GM12872 (cell line): ENCODE results near the gene LYPLA2.

ENCODE experiments used
- TF ChIP-seq, protein P1 (sequence below): IDR thresholded peaks from 3 replicates; pipeline ENCODE4 v1.5.1; 2011; ENCODE audit warnings: low read depth, mild to moderate bottlenecking, low read length, moderate library complexity; ENCODE audit not compliant: insufficient read depth

The LYPLA2 gene

DNA sequence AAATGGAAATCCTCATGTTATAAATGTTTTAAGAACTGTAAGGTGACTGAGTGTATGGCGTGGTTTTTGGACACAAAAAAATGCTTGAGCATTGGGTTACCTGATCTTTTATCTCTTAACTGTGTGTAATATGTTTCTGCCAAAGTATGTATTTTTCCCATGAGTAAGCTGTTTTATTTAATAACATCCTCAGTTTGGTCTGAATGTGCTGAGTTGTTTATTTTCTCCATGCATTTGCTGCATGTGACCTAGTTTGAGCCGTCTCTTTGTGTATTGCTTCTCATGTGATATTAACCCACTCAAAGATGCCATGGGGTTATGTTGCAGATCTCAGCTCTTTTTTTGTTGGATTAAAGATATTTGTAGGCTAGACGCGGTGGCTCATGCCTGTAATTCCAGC, 6.1 kb upstream of the LYPLA2 start:
- TF ChIP-seq, protein P1, sequence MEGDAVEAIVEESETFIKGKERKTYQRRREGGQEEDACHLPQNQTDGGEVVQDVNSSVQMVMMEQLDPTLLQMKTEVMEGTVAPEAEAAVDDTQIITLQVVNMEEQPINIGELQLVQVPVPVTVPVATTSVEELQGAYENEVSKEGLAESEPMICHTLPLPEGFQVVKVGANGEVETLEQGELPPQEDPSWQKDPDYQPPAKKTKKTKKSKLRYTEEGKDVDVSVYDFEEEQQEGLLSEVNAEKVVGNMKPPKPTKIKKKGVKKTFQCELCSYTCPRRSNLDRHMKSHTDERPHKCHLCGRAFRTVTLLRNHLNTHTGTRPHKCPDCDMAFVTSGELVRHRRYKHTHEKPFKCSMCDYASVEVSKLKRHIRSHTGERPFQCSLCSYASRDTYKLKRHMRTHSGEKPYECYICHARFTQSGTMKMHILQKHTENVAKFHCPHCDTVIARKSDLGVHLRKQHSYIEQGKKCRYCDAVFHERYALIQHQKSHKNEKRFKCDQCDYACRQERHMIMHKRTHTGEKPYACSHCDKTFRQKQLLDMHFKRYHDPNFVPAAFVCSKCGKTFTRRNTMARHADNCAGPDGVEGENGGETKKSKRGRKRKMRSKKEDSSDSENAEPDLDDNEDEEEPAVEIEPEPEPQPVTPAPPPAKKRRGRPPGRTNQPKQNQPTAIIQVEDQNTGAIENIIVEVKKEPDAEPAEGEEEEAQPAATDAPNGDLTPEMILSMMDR, result no peak

DNA sequence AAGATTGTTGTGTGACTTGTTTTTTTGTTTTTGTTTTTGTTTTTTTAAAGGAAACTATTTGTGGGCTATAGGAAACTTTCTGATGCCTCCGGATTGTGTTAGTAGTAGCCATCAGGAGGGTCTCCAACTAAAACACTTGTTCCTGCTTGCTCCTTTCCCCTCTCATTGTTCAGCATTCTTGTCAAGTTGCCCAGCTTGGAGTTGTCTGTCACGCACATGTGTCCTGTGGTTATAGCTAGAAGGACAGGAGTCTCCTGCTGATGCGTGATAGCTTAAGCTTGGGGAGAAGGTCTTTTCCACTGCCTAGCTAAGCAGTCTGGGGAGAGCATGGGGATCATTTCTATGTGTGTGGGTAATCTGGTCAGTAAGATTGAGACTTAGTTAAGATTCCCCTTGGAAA, 3.2 kb upstream of the LYPLA2 start:
- TF ChIP-seq, protein P1, result no peak

DNA sequence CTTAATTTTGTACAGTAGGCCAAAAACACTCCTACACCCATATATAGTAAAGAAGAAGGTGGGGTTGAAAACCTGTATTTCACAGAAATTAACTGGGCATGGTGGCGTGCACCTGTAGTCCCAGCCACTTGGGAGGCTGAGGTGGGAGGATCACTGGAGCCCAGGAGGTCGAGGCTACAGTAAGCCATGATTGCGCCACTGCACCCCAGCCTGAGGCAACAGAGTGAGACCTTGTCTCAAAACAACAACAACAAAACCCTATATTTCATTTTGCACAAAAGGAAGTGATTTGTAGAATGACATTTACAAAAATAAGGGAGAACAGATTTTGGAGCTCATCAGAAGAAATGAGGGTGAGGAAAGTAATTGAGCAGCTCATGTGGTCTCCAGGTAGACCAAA, 2.2 kb upstream of the LYPLA2 start:
- TF ChIP-seq, protein P1, result no peak

DNA sequence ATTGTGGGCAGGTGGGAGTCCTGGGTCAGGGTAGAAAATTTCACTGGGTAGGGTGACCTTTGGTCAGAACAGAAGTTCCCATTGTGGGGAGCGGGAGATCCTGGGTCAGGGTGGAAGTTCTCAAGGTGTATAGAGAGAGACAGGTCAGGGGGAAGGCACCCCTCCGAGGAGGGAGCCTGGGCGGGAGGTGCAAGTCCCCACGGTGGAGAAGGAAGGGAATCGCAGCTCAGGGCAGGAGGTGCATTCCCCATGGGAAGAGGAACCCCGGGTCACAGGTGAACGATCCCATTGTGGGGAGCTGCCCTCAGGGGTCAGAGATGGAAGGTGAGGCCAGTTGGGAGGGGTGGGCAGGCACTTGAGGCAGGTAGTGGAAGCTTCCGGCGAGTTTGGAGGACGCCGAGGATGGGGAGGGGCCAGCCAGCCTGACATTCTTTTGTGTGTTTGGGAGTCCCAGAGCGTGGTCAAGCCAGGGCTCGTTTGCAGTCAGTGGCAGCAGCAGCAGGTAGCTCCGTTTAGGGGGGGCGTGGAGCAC, 637 bp downstream of the LYPLA2 start:
- TF ChIP-seq, protein P1, result no peak

DNA sequence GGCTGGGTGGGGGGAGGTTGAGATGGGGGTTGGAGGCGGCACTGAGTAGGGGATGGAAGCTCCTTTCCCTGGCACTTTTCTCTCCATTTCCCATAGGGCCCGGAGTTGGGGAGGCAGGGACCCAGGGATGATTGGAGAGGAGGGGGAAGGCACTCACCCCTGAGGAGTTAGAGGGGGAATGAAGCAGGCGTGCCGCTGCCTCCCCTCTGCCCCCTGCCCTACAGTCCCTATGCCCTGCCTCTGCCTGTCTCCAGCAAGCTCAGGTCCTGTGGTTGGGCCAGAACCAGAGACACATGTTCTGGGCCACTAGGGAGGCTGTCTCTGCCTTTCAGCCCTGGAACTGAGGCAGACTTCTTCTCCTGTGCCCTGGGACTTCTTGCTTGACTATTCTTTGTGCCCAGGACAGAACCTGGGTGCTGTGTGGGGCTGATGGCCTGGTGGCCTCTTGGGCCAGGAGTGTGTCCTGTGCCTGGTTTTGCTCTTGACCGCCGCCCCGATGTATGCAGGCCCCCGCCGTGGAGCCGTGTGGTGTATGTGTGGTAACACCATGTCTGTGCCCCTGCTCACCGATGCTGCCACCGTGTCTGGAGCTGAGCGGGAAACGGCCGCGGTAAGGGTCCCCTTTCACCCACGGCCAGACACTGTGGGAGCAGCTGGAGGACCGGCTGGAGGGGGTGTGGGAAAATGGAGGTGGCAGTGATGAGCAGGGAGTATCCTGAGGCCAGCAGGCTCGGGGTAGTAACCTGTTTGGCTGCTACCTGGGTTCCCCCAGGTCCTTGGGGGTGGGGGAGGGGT, 1.4 kb downstream of the LYPLA2 start:
- TF ChIP-seq, protein P1, result no peak

DNA sequence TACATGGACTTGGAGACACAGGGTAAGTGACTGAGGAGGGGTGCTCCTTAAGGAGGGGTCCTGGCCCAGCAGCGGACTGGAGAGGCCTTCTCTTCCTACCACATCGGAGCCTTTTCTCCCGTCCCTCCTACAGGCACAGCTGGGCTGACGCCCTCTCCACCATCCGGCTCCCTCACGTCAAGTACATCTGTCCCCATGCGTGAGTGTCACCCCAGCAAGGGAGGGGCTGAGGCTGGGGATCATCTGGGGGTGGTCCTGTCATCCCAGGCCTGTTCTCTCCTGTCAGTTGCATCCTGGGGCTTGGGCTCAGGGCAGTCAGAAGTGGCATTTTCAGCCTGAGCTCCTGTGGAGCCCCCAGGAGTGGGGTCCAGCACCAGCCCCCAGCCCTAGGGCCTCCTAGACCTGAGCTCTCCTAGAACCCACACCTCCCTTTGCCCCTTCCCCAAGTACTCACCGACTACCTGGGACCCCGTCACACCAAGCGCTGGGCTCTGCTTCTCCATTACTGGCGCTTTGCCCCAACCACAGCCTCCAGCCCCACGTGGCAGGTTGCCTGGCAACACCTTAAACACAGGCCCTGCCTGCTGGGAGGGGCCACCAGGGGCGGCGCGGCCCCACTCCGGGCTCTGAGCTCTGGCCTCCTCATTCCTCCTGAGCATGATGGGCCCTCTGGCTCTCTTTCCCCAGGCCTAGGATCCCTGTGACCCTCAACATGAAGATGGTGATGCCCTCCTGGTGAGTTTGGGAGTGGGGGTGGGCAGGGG, 2.3 kb downstream of the LYPLA2 start:
- TF ChIP-seq, protein P1, result no peak
